HUES6 (cell line): ENCODE measurements around the gene YOD1.

ENCODE experiments used
- H3K27ac ChIP-seq: 2 replicates; pipeline ENCODE4 v1.7.0; 2013; ENCODE audit warnings: low read depth, mild to moderate bottlenecking, low read length, inconsistent platforms
- H3K27me3 ChIP-seq: 2 replicates; pipeline ENCODE4 v1.6.1; 2013; ENCODE audit warnings: low read length; ENCODE audit not compliant: control insufficient read depth, insufficient read depth
- H3K36me3 ChIP-seq: 2 replicates; pipeline ENCODE4 v1.6.1; 2013; ENCODE audit warnings: low read length; ENCODE audit not compliant: control insufficient read depth, insufficient read depth
- H3K4me1 ChIP-seq: 2 replicates; pipeline ENCODE4 v1.6.1; 2013; ENCODE audit warnings: low read length; ENCODE audit not compliant: control insufficient read depth, insufficient read depth
- H3K4me3 ChIP-seq: 2 replicates; pipeline ENCODE4 v1.5.1; 2013; ENCODE audit warnings: low read depth, low read length
- H3K9ac ChIP-seq: one replicate; pipeline ENCODE4 v1.6.1; 2013; ENCODE audit warnings: mild to moderate bottlenecking, low read length
- H3K9me3 ChIP-seq: 2 replicates; pipeline ENCODE4 v1.6.1; 2013; ENCODE audit warnings: low read depth, low read length; ENCODE audit not compliant: control insufficient read depth, insufficient read depth

The YOD1 gene

DNA sequence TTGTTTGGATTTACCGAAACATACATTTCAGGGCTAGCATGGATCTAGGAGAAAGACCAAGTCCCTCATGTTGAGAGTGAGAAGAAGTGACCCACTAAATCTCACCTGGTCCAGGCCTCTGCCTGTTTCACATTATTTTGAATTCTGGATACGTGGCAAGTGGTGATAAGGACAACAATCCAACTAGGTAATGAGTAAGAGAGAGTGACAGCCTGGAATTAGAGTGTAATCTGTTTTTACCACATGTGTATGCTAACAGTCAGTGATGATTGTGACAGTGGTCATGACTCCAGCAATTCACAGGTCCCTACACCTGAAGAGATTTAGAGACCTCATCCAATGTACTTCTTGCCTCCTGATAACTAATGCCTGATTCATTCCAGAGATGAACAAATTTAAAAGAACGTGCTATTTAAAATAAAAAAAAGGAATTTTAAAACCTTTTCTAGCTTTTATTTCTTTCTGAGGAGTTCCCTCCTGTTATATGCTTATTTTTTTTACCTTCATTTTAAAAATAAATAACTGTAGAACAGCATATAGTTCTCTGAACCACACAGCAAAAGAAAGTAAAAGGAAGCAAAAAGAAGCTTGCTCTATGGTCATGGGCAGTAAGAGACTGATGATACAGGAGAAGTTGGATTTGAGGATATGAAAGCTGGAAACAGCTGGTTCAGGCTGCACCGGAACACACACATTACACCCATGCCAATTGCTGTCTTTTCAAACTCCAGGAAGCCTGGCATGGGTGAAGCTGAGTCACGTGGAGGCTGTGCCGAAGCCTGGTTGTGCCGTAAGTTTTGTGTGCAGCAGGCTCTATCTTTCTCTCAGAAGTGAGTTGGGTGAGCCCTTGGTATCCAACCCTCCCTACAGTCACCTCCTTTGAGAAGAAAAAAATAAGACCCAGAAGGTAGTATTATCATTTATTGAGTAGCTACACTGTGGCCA lies 33.1 kb downstream of the YOD1 start:
- no peak overlapping the region for H3K9ac ChIP-seq
- peaks cover 6% of the 10 kb centered on the region; the same call in 1 of the 2 replicates for H3K27me3 ChIP-seq
- H3K4me1 ChIP-seq = no peaks in the 10 kb centered on the region; the same call in 1 of the 2 replicates
- no peaks in the 10 kb centered on the region for H3K36me3 ChIP-seq
- no peak overlapping the region for H3K4me3 ChIP-seq
- H3K27ac ChIP-seq = no peak overlapping the region
- H3K9me3 ChIP-seq = no peaks in the 10 kb centered on the region

DNA sequence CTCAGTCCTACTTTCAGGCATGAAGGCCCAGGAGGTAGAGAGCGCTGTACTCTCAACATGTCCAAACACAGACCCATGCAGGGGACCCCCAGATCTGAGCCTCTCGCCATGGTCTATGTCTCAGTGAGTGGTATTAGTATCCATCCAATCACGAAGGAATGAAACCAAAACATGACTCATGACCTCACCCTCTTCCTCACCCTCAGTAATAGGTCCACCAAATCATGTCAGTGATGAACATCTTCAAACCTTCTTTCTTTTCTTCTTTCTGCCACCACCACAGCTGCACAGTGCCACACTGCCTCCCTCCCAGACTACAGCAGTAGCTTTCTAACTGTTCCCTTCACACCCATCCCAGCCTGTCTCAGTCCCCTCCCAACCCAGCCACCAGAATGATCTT lies 35.2 kb downstream of the YOD1 start:
- Histone ChIP-seq H3K27me3 (peaks cover 6% of the 10 kb centered on the region; the same call in 1 of the 2 replicates), H3K4me1 (no peaks in the 10 kb centered on the region)

DNA sequence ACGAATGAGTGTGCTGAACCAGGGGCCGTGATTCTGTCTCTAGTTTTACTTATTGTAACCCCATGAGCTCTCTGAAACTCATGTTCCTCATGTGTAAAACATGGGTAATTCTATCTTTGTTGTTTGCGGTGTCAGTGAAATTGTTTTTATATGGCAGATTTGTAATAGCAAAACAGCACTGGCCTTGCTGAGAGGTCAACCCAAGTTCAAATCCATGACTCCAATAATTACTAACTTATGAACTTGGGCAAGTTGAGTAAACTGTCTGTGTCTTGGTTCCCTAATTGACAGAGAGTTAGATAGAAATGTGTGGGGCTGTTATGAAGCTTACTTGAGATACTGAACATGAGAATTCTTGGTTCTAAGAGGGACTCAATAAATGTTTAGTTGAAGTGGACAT lies 36.3 kb downstream of the YOD1 start:
- no peak overlapping the region for H3K27ac ChIP-seq
- no peaks in the 10 kb centered on the region for H3K36me3 ChIP-seq
- H3K4me3 ChIP-seq = no peak overlapping the region
- no peak overlapping the region for H3K9ac ChIP-seq
- H3K27me3 ChIP-seq = peaks cover 6% of the 10 kb centered on the region; the same call in 1 of the 2 replicates
- no peaks in the 10 kb centered on the region for H3K9me3 ChIP-seq
- no peaks in the 10 kb centered on the region for H3K4me1 ChIP-seq

More for the DNA sequence above, 35.2 kb downstream of the YOD1 start:
- H3K9me3 ChIP-seq = no peaks in the 10 kb centered on the region
- no peak overlapping the region for H3K9ac ChIP-seq
- H3K4me3 ChIP-seq = no peak overlapping the region
- no peaks in the 10 kb centered on the region for H3K36me3 ChIP-seq
- no peak overlapping the region for H3K27ac ChIP-seq

DNA sequence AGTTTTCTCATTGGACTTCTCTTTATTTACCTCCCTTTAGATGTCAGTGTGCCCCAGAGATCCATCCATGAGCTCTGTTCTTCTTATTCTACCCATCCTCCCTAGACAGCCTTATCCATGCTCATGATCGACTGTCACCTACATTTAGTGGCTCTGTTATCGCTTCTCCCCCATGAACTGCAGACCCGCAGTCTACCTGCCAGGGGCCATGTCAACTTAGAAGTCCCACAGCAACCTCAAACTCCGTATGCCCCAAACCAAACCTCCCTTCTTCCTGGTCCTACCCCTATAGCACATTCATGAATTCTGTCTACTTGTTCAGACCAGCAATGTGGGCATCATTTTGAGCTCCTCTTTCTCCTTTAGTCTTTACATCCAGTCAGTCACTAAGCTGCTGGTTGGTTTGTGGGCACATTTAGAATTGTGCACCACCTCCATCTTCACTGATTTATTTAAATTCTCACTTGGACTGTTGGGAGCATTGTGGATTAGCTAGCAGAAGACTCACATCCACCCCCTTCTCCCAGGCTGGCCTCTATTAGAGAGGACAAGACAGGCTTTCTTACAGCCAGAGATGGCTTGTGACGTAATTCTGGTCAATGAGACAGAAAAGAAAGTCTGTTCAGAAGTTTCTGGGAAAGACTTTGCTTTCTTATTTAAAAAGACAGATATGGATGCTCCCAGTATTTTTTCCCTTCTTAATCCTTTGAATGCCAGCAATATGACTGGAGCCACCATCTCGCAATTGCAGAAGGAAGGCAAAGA lies 37.5 kb downstream of the YOD1 start:
- no peaks in the 10 kb centered on the region for H3K9me3 ChIP-seq
- H3K4me1 ChIP-seq = no peaks in the 10 kb centered on the region
- no peaks in the 10 kb centered on the region for H3K36me3 ChIP-seq
- H3K27ac ChIP-seq = no peak overlapping the region
- no peak overlapping the region for H3K9ac ChIP-seq
- no peak overlapping the region for H3K4me3 ChIP-seq
- peaks cover 6% of the 10 kb centered on the region; the same call in 1 of the 2 replicates for H3K27me3 ChIP-seq

DNA sequence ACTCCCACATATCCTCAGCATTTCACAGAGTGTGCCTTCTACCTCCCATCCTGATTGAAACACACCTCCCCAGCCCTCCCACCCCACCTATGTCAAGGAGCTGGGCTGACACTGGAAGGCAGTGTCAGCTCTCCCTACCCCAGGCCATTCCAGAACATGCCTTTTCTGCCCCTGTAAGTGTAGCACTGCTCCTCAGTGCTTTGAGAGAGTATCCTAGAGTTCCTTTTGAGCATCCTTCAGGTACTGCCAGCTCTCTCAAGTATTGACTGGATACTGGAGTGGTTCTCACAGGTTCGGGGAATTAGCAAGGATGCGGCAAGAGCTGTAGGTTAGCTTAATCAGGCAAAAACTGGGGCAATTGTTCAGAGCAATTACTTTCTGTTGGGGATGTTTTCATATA lies 40.3 kb downstream of the YOD1 start:
- no peak overlapping the region for H3K9ac ChIP-seq
- no peaks in the 10 kb centered on the region for H3K4me1 ChIP-seq
- peaks cover 6% of the 10 kb centered on the region; the same call in 1 of the 2 replicates for H3K27me3 ChIP-seq
- no peaks in the 10 kb centered on the region for H3K36me3 ChIP-seq
- H3K9me3 ChIP-seq = no peaks in the 10 kb centered on the region
- H3K27ac ChIP-seq = no peak overlapping the region
- no peak overlapping the region for H3K4me3 ChIP-seq

DNA sequence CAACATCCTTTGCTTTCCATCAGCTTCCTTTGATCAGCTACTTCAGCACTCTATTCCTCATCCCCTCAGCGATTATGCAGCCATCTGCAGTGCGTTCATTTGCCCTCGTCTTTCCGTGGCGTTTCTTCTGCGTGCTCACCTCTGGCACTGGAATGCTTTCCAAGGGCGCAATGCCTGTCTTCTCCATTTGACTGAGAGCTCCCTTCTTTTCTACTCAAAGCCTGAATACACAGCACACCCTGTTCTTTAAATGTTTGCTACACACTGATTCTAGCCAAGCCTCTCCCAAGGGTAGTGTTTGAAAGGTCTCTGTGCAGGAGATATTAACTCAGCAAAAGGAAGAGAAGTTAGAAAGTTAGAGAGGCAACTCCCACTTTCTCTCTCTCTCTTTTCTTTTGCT lies 41.1 kb downstream of the YOD1 start:
- Histone ChIP-seq H3K36me3 (no peaks in the 10 kb centered on the region), H3K4me3 (no peak overlapping the region), H3K9me3 (no peaks in the 10 kb centered on the region), H3K27ac (no peak overlapping the region), H3K27me3 (peaks cover 6% of the 10 kb centered on the region; the same call in 1 of the 2 replicates), H3K4me1 (no peaks in the 10 kb centered on the region), H3K9ac (no peak overlapping the region)

DNA sequence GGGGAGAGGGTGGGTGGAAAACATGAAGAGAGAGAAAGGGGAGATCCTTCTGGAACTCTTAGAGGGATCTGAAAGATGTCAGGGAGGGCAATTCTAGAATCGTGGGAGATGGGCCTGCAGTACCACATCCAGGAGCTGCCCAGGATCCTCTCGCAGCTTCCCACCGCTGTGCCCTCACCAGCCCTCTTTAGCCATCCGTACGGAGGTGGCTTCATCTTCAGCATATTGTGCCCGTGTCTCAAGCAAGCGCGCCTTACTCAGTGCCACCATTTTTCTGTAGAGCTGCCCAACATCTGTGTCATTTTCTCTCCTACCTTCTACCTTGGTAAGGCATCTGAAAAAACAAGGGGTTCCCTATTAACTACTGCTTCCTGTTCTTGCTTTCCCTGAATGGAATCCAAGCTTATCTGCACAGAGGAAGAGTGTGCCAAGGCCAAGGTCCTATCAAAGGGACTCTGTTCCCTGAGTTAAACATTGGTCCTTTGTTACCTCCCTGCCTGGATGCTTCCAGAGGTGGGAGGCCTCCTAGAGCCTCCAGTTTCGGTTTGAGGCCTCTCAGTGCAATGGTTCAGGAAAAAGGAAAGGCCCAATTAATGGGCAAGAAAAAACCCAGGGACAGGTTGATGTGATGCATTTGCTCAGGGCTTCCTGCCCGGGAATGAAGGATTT lies 41.7 kb downstream of the YOD1 start:
- no peaks in the 10 kb centered on the region for H3K4me1 ChIP-seq
- H3K27me3 ChIP-seq = peaks cover 6% of the 10 kb centered on the region; the same call in 1 of the 2 replicates
- H3K4me3 ChIP-seq = no peak overlapping the region
- no peak overlapping the region for H3K9ac ChIP-seq
- H3K36me3 ChIP-seq = no peaks in the 10 kb centered on the region
- no peaks in the 10 kb centered on the region for H3K9me3 ChIP-seq
- H3K27ac ChIP-seq = no peak overlapping the region

DNA sequence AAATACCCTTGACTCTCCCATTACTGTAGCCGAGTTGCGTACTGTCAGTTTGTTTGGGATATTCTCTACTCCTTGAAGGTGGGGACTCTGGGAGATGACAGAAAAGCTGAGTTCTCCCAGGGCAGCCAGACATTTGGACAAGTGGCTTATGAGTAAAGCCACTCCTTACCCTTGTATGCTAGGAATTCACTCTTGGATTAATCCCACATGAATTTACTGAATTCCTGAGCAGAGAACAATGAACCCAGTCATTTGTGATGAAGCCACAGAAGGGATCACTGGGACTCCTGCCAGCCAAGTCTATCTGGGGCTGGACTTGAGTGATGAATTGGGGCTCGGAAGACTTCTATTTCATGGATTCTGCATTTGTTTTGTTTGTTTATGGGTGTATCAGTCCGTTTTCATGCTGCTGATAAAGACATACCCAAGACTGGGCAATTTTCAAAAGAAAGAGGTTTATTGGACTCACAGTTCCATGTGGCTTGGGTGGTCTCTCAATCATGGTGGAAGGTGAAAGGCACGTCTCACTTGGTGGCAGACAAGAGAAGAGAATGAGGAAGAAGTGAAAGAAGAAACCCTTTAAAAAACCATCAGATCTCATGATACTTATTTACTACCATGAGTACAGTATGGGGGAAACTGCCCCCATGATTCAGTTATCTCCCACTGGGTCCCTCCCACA lies 43.5 kb downstream of the YOD1 start:
- H3K4me1 ChIP-seq = peaks cover 10% of the 10 kb centered on the region

DNA sequence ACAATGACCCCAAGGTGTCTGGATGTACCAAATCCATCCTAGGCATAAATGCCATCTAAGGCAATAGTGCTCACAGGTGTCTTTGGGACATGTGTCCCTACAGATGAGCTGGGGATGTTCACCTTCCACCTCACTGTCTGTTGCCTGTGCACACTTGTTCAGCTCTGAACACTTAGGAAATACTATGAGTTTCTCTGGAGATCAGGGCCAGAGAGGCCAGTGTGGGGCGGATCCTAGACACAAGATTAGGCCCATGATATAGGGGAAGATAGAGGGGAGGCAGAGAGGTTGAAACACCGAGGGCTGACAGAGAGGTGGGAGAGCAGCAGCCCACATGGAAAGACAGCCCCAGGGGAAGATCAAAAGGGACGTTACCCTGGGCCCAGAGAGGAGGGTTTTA lies 44.1 kb downstream of the YOD1 start:
- Histone ChIP-seq H3K4me1 (peaks cover 11% of the 10 kb centered on the region), H3K9ac (no peak overlapping the region), H3K27ac (no peak overlapping the region), H3K9me3 (no peaks in the 10 kb centered on the region), H3K36me3 (no peaks in the 10 kb centered on the region), H3K4me3 (no peak overlapping the region), H3K27me3 (no peaks in the 10 kb centered on the region)

More for the DNA sequence above, 43.5 kb downstream of the YOD1 start:
- Histone ChIP-seq H3K27me3 (no peaks in the 10 kb centered on the region), H3K4me3 (no peak overlapping the region), H3K9me3 (no peaks in the 10 kb centered on the region), H3K9ac (no peak overlapping the region), H3K36me3 (no peaks in the 10 kb centered on the region), H3K27ac (no peak overlapping the region)

DNA sequence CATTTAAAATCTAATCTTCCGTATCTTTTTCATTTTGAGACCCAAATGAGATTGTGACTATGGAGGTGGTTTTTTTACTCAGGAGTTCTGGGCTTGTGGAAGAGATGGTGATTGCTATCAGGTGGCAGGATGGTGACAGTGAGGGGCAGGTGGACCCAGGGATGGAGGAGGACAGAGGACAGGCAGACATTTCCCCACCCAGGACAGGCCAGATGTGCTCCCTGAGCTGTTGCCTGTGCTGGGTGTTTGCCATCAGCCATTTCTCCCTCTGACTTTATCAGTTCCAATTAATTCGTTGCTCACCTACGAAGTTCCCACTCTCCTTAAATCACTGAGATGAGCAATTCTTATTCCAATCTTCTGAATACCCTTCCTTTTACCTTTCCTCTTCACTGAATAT lies 44.9 kb downstream of the YOD1 start:
- no peak overlapping the region for H3K27ac ChIP-seq
- no peaks in the 10 kb centered on the region for H3K36me3 ChIP-seq
- no peaks in the 10 kb centered on the region for H3K27me3 ChIP-seq
- H3K4me3 ChIP-seq = no peak overlapping the region
- no peaks in the 10 kb centered on the region for H3K9me3 ChIP-seq
- no peak overlapping the region for H3K9ac ChIP-seq
- H3K4me1 ChIP-seq = peaks cover 13% of the 10 kb centered on the region
